Adrenal gland (tissue), 12 donors: ENCODE measurements around the gene HSPA12A. TPM values are rescaled to one million over a fixed set of nuclear protein-coding genes. Genes with fewer than 3 reads are reported as not detected.

Experiments used
- DNase-seq, 7 donors: peaks; one replicate each; pipeline ENCODE4 v3.0.0-alpha.2; 2019 to 2020
- H3K27ac ChIP-seq, 5 donors: fragments of 200-600 bp; sonication (generic) in 4 of 5; 1 replicate in 3 of 5; 2 replicates in 2 of 5; pipeline versions ENCODE4 v1.5.1 to v1.8.0; 2016 to 2020; ENCODE audit warnings: mild to moderate bottlenecking in 1 of 5
- H3K27me3 ChIP-seq: fragments of 200-600 bp; 2 replicates; pipeline ENCODE4 v1.8.0; 2021
- H3K36me3 ChIP-seq, 2 donors: fragments of 200-600 bp; replicated peaks in 1 of 2; 1 replicate in 1 of 2; 2 replicates in 1 of 2; pipeline versions ENCODE4 v1.5.1 to v1.8.0; 2018 to 2022
- H3K4me1 ChIP-seq, 2 donors: fragments of 200-600 bp; replicated peaks in 1 of 2; 1 replicate in 1 of 2; 2 replicates in 1 of 2; pipeline versions ENCODE4 v1.5.1 to v1.8.0; 2018 to 2021
- H3K4me3 ChIP-seq, 4 donors: fragments of 200-600 bp; sonication (generic) in 3 of 4; one replicate each; pipeline ENCODE4 v1.5.1; 2016 to 2018
- H3K9me3 ChIP-seq, 3 donors: fragments of 200-600 bp; sonication (generic) in 1 of 3; replicated peaks in 1 of 3; 1 replicate in 2 of 3; 2 replicates in 1 of 3; pipeline versions ENCODE4 v1.5.1 to v1.8.0; 2016 to 2021
- POLR2A ChIP-seq, 2 donors: fragments of 450-650 bp; IDR thresholded peaks; one replicate each; pipeline ENCODE4 v1.6.1; 2017; ENCODE audit warnings: antibody characterized with exemption in 2 of 2, mild to moderate bottlenecking in 2 of 2, moderate library complexity in 1 of 2
- WGBS, 4 donors: extraction: QIAGEN DNeasy Blood & Tissue Kit in 2 of 4; methylation state at CpG; one replicate each; pipeline versions ENCODE4 v1.1.5 to v1.1.7; 2013 to 2017; 5-methylcytosine and 5-hydroxymethylcytosine counted together
- intact Hi-C, 2 donors: fragments of 100-400 bp; cut with DNase I; formaldehyde crosslinking; loops; one replicate each; pipeline versions ENCODE4 v1.14.1 to v1.15.0; 2022 to 2023
- polyA plus RNA-seq, 3 donors: library from polyadenylated mRNA; stranded (reverse); fragments of 200-250 nt in 2 of 3; fragments of 350-450 nt in 1 of 3; fragmentation: Illumina TruSeq in 1 of 3; extraction: RNeasy Lipid Tissue Mini Kit (QIAGEN cat#74804) in 1 of 3; gene quantifications; one replicate each; pipeline ENCODE4 v1.2.3, GENCODE V29; 2013 to 2014
- total RNA-seq, 9 donors: library from RNA; depleted of rRNA in 4 of 9; stranded (reverse); fragments of >200 nt in 4 of 9; fragments of 120-200 nt in 1 of 9; fragmentation: NEBNext Ultra II Directional in 1 of 9; extraction: Animal tissue kit (Norgen Biotek cat#: 25700) in 1 of 9; gene quantifications; one replicate each; pipeline versions ENCODE4 v1.1.0 to v1.2.4, GENCODE V29; 2013 to 2023
- TF ChIP-seq, protein P1 (sequence below), 6 experiments: fragments of 450-650 bp in 4 of 6; fragments of 200-600 bp in 2 of 6; sonication (generic) in 1 of 6; IDR thresholded peaks; 1 replicate in 5 of 6; 2 replicates in 1 of 6; pipeline versions ENCODE4 v1.5.1 to v1.8.0; 2016 to 2021; ENCODE audit warnings: antibody characterized with exemption in 6 of 6, mild to moderate bottlenecking in 2 of 6, moderate library complexity in 1 of 6
- donor health status: healthy with polysubstance abuse.
- donor health status: Bipolar disorder and iron deficiency.
- donor health status: DM: yes; HTN: yes; CAD: no.
- donor health status: DM: no; HTN: no; CAD: no.
- donor health status: DM: no; HTN: no; CAD: no.
- donor health status: DM: yes; HTN: yes; CAD: no.

HSPA12A gene
- total and polyA plus RNA-seq, 12 donors: 20.1 to 61.3 (median 46.3) TPM

DNA sequence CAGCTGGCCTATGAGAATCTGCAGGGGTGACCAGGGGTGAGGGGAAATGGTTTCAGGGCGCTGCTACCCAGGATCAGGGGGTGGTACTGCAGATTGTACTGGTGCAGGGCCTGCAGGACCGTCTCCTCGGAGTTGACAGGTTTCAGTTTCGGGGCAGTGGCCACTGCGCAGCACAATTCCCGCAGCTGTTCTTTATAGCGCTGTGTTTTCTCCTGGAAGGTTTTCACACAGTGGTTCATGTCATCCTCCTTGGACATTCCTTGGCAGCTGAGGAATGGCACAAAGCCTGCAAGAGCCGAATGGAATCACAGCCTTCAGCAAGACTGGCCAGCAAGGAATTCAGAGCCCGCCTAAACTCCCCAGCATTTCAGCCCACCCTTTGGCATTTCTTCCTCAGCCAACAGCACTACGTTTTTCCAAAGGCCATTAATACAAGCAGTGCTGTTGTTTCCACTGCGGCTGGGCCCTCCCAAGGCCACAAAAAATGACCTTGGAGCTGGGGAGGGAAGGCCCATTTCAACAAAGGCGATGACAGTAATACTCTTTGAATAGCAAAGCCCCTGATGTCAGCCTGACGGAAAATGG lies 76.7 kb downstream of the HSPA12A start:
- peak in 6 of 7 donors; percentile 45 to 79 (median 59) for DNase-seq
- H3K4me3 ChIP-seq: peak overlapping the region in 2 of 4 donors; percentile 11 to 33
- H3K36me3 ChIP-seq: no peaks in the 10 kb centered on the region
- no peaks in the 10 kb centered on the region for H3K27me3 ChIP-seq
- no peaks in the 10 kb centered on the region for H3K9me3 ChIP-seq
- intact Hi-C loops: no loop called here
- 25 to 42% (median 29%) methylated on average over 13 of the region's 13 CpGs for WGBS, 4 donors
- peak overlapping the region in 4 of 5 donors; percentile 21 to 80 (median 66) for H3K27ac ChIP-seq
- peaks cover 6 to 21% of the 10 kb centered on the region in 2 donors for H3K4me1 ChIP-seq
- TF ChIP-seq, protein P1, sequence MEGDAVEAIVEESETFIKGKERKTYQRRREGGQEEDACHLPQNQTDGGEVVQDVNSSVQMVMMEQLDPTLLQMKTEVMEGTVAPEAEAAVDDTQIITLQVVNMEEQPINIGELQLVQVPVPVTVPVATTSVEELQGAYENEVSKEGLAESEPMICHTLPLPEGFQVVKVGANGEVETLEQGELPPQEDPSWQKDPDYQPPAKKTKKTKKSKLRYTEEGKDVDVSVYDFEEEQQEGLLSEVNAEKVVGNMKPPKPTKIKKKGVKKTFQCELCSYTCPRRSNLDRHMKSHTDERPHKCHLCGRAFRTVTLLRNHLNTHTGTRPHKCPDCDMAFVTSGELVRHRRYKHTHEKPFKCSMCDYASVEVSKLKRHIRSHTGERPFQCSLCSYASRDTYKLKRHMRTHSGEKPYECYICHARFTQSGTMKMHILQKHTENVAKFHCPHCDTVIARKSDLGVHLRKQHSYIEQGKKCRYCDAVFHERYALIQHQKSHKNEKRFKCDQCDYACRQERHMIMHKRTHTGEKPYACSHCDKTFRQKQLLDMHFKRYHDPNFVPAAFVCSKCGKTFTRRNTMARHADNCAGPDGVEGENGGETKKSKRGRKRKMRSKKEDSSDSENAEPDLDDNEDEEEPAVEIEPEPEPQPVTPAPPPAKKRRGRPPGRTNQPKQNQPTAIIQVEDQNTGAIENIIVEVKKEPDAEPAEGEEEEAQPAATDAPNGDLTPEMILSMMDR (IDR thresholded peaks at IDR 0.05): no peak
- peak in 1 of 2 donors; percentile 28 for TF ChIP-seq POLR2A (IDR thresholded peaks at IDR 0.05)

DNA sequence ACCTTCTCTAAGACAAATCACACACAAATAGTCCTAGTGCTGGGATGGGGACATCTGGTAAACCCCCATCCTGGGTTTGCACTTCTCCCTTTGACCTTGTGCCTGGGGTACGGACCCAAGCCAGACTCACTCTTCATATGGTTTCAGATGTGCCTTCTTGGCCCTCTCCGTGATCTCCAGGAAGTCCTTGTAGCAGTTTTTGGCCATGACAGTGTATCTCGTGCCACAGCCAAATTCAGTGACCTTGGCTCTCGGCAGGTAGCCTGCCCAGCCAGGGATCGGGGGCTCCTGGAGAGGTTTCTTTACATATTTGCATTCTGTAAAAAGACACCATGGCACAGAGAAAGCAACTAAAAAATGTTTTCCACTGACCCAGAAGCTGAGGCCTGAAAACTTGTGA lies 77.7 kb downstream of the HSPA12A start:
- no peaks in the 10 kb centered on the region for H3K27me3 ChIP-seq
- DNase-seq: no peak
- H3K4me1 ChIP-seq: peaks cover 0 to 18% of the 10 kb centered on the region in 2 donors
- no peaks in the 10 kb centered on the region for H3K9me3 ChIP-seq
- 53 to 58% (median 56%) methylated on average over 4 to 5 of the region's 5 CpGs for WGBS, 4 donors
- H3K27ac ChIP-seq: peak overlapping the region in 1 of 5 donors; percentile 80
- TF ChIP-seq POLR2A (IDR thresholded peaks at IDR 0.05): no peak
- TF ChIP-seq, protein P1 (IDR thresholded peaks at IDR 0.05): no peak
- intact Hi-C loops: no loop called here
- no peak overlapping the region for H3K4me3 ChIP-seq
- H3K36me3 ChIP-seq: no peaks in the 10 kb centered on the region

DNA sequence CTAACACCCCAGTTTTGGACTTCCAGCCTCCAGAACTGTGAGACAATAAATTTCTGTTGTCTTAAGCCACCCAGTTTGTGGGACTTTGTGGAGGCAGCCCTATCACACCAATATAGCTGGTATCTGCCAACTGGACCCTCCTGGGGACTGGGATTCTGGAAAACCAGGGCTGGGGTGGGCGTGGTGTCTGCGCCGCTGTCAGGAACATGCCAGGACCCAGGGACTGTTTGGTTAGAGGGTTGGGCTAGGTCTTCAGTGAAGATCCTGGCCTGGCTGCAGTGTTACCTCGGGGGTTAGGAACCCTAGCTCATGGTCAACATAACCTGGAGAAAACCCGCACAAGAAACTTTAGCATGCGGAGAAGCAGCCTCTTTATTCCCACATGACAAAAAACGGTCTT lies 79.0 kb downstream of the HSPA12A start:
- Histone ChIP-seq H3K9me3 (no peaks in the 10 kb centered on the region), H3K36me3 (no peaks in the 10 kb centered on the region), H3K27ac (no peak overlapping the region), H3K4me3 (no peak overlapping the region), H3K4me1 (peaks cover 0 to 18% of the 10 kb centered on the region in 2 donors), H3K27me3 (no peaks in the 10 kb centered on the region)
- no peak for TF ChIP-seq POLR2A (IDR thresholded peaks at IDR 0.05)
- TF ChIP-seq, protein P1 (IDR thresholded peaks at IDR 0.05): no peak
- intact Hi-C loops: no loop called here
- 92 to 97% (median 95%) methylated on average over 3 to 7 of the region's 7 CpGs for WGBS, 4 donors
- DNase-seq: no peak

DNA sequence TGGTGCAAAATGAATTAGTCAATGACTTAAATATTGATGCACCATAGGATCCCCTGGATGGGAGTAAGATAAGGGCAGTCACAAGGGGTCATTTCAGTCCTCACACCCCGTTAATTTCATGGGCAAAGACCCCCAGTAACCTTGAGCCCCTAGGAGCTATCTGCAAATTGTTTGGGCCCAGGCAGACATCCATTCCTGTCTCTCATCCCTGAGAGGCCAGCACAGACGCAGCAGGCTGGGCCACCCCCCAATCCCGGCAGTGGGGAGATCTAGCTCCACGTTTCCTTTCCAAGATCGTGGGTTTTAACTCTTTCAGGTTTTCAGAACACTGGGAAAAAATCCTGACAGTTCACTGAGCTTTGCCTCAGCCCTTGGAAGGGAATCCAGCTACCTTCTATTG lies 81.5 kb downstream of the HSPA12A start:
- H3K4me3 ChIP-seq: no peak overlapping the region
- H3K27me3 ChIP-seq: no peaks in the 10 kb centered on the region
- H3K27ac ChIP-seq: no peak overlapping the region
- no peak for TF ChIP-seq POLR2A (IDR thresholded peaks at IDR 0.05)
- TF ChIP-seq, protein P1 (IDR thresholded peaks at IDR 0.05): no peak
- H3K36me3 ChIP-seq: no peaks in the 10 kb centered on the region
- 33 to 49% (median 44%) methylated on average over 5 of the region's 5 CpGs for WGBS, 4 donors
- DNase-seq: no peak
- peaks cover 0 to 13% of the 10 kb centered on the region in 2 donors for H3K4me1 ChIP-seq
- intact Hi-C loops: no loop called here
- H3K9me3 ChIP-seq: no peaks in the 10 kb centered on the region
